K562 (cell line): ENCODE data around the gene RFESD. TPM values are rescaled to one million over a fixed set of nuclear protein-coding genes. Genes with fewer than 3 reads are reported as not detected.
A peak's percentile ranks its signal among the peaks of the same experiment; 100 is the strongest.

Experiments
- ATAC-seq: fragments of 200-7000 bp; cut with Tn5 transposase; 3 replicates; pipeline ENCODE4 v1.9.1; 2020; ENCODE audit warnings: moderate library complexity
- BruUV-seq: library from RNA; stranded (reverse); fragments of 400-500 nt; replicated peaks from 2 replicates; lab custom pipeline; 2021; lab: Mats Ljungman, UMichigan
- CTCF ChIA-PET: fragments of 300-600 bp; formaldehyde crosslinking; extraction: SDS; loops from one replicate; lab custom pipeline; 2021; ENCODE audit warnings: low intra/inter-chr PET ratio; lab: Yijun Ruan, JAX
- POLR2A ChIA-PET: fragments of 300-600, 350-650 bp; sonication (Branson Sonifier 250); formaldehyde crosslinking; extraction: SDS; loops from one replicate; lab custom pipeline; 2021; ENCODE audit warnings: antibody characterized with exemption, inconsistent platforms; lab: Yijun Ruan, JAX
- DNase-seq, 4 experiments: peaks; one replicate each; pipeline versions ENCODE4 v3.0.0 to v3.0.0-alpha.2; 2011 to 2018; ENCODE audit warnings: low spot score in 3 of 4, mixed read lengths in 3 of 4; ENCODE audit errors: extremely low read depth in 1 of 4
- FAIRE-seq: peaks from 2 replicates; lab custom pipeline; 2011; peaks lifted over from hg19 to GRCh38; lab: Jason Lieb, UNC
- H2AFZ ChIP-seq: 2 replicates; pipeline ENCODE4 v1.6.0; 2011; ENCODE audit warnings: low read depth, low read length, control low read depth, inconsistent platforms
- H3K27ac ChIP-seq: fragments of 200-600 bp; 3 replicates; pipeline ENCODE4 v1.8.0; 2011; ENCODE audit warnings: low read depth, mild to moderate bottlenecking, control low read depth, inconsistent platforms, low read length, moderate library complexity, mixed read lengths; ENCODE audit errors: extremely low read depth
- H3K27me3 ChIP-seq, 2 experiments: fragments of 300-600 bp in 1 of 2; 2 replicates in 1 of 2; 3 replicates in 1 of 2; pipeline versions ENCODE4 v1.6.0 to v1.8.0; 2011; ENCODE audit warnings: inconsistent platforms in 2 of 2, low read length in 2 of 2, mild to moderate bottlenecking in 1 of 2, mixed read lengths in 1 of 2, moderate library complexity in 1 of 2; ENCODE audit not compliant: control insufficient read depth in 2 of 2, insufficient read depth in 2 of 2
- H3K36me3 ChIP-seq: fragments of 300-600 bp; 3 replicates; pipeline ENCODE4 v1.8.0; 2011; ENCODE audit warnings: mild to moderate bottlenecking, low read length, inconsistent platforms; ENCODE audit not compliant: control insufficient read depth, insufficient read depth
- H3K4me1 ChIP-seq, 2 experiments: fragments of 200-600 bp in 1 of 2; replicated peaks in 1 of 2; 2 replicates in 1 of 2; 3 replicates in 1 of 2; pipeline versions ENCODE4 v1.5.1 to v1.8.0; 2011; ENCODE audit warnings: inconsistent platforms in 2 of 2, low read length in 2 of 2, mild to moderate bottlenecking in 1 of 2, mixed read lengths in 1 of 2, moderate library complexity in 1 of 2; ENCODE audit not compliant: control insufficient read depth in 2 of 2, insufficient read depth in 2 of 2
- H3K4me2 ChIP-seq: 2 replicates; pipeline ENCODE4 v1.6.1; 2011; ENCODE audit warnings: low read length, control low read depth, inconsistent platforms, mixed read lengths; ENCODE audit not compliant: insufficient read depth
- H3K4me3 ChIP-seq: fragments of 200-600 bp; sonication (generic), shearing (Covaris generic); 2 replicates; pipeline ENCODE4 v1.5.1; 2016; ENCODE audit warnings: control low read depth, inconsistent platforms
- H3K79me2 ChIP-seq: fragments of 200-600 bp; 3 replicates; pipeline ENCODE4 v1.8.0; 2011; ENCODE audit warnings: low read length, inconsistent platforms; ENCODE audit not compliant: control insufficient read depth, insufficient read depth
- H3K9ac ChIP-seq, 2 experiments: 2 replicates each; pipeline versions ENCODE4 v1.6.0 to v1.6.1; 2011; ENCODE audit warnings: low read depth in 2 of 2, low read length in 2 of 2, control low read depth in 1 of 2, inconsistent platforms in 1 of 2, mild to moderate bottlenecking in 1 of 2, mixed read lengths in 1 of 2; ENCODE audit not compliant: insufficient read depth in 1 of 2
- H3K9me1 ChIP-seq: one replicate; pipeline ENCODE4 v1.6.0; 2011; ENCODE audit warnings: inconsistent platforms, mild to moderate bottlenecking, low read length, moderate library complexity; ENCODE audit not compliant: control insufficient read depth, insufficient read depth
- H3K9me3 ChIP-seq: replicated peaks from 2 replicates; pipeline ENCODE4 v1.5.1; 2011; ENCODE audit warnings: low read depth, low read length, inconsistent platforms; ENCODE audit not compliant: control insufficient read depth, insufficient read depth
- H4K20me1 ChIP-seq: replicated peaks from 2 replicates; pipeline ENCODE4 v1.6.1; 2011; ENCODE audit warnings: low read length, inconsistent platforms, mixed read lengths; ENCODE audit not compliant: control insufficient read depth, insufficient read depth
- ZBTB33 ChIP-seq: sonication (generic); formaldehyde crosslinking; IDR thresholded peaks from 2 replicates; pipeline ENCODE4 v1.8.1; 2023; ENCODE audit warnings: mild to moderate bottlenecking, missing genetic modification reagents
- ZFP1 ChIP-seq: fragments of 450-650 bp; formaldehyde crosslinking; IDR thresholded peaks from 2 replicates; pipeline ENCODE4 v1.4.0; 2020; ENCODE audit warnings: mild to moderate bottlenecking, mixed read lengths
- WGBS: fragments of 100-300 bp; shearing (Covaris generic); methylation state at CpG from one replicate; pipeline ENCODE4 v1.1.6; 2016; ENCODE audit warnings: low coverage, mixed read lengths; ENCODE audit not compliant: insufficient coverage; ENCODE audit errors: missing lambda C conversion rate; 5-methylcytosine and 5-hydroxymethylcytosine counted together
- in situ Hi-C: fragments of 300-500 bp; cut with MboI; formaldehyde crosslinking; loops from 4 replicates; pipeline ENCODE4 v1.15.0; 2018; ENCODE audit warnings: inconsistent platforms, mixed read lengths
- intact Hi-C: fragments of 100-400 bp; cut with micrococcal nuclease; formaldehyde crosslinking; loops from 2 replicates; pipeline ENCODE4 v1.14.2; 2022
- polyA plus RNA-seq, 8 experiments: library from polyadenylated mRNA; depleted of rRNA in 4 of 8; stranded (reverse) in 5 of 8; unstranded in 3 of 8; fragments of >200 nt; fragmentation: Nextera tagmentation in 2 of 8; fragmentation: Illumina TruSeq in 1 of 8; extraction: Ambion mirVana in 2 of 8; extraction: Trizol in 1 of 8; gene quantifications; 2 replicates each; pipeline versions ENCODE4 v1.2.1 to v1.2.3, GENCODE V29; 2011 to 2014; ENCODE audit warnings: inconsistent platforms in 1 of 8, missing spikeins in 1 of 8
- total RNA-seq, 7 experiments: library from RNA; depleted of rRNA in 6 of 7; stranded (reverse); fragments of >200 nt in 6 of 7; fragmentation: Illumina TruSeq in 2 of 7; extraction: Trizol in 2 of 7; gene quantifications; 2 replicates each; pipeline versions ENCODE4 v1.2.1 to v1.2.3, GENCODE V29; 2011 to 2021; ENCODE audit warnings: low replicate concordance in 1 of 7

The RFESD gene
- total and polyA plus RNA-seq, 9 of the 15 experiments (the other 6 are each of a cell fraction or from before 2014, with no cell fraction given): 62.3 to 600 (median 140) TPM

GRCh38 chr5:95620030-95620869 lies 26.3 kb upstream of the RFESD start, which contains the start of gene GPR150:
Gene GPR150, plus strand, starts transcription at chr5:95620087. Its CDS starts 189 bp downstream, at chr5:95620276.
- in situ Hi-C loops: no loop called here
- no peak for ATAC-seq
- no peaks in the 10 kb centered on the region for H3K79me2 ChIP-seq
- intact Hi-C loops: no loop called here
- CTCF ChIA-PET: no interaction called here
- H4K20me1 ChIP-seq: no peaks in the 10 kb centered on the region
- H3K4me2 ChIP-seq: no peak within 1 kb of the TSS
- FAIRE-seq: no peak
- H3K9me3 ChIP-seq: no peaks in the 10 kb centered on the region
- no peak for DNase-seq
- H3K9ac ChIP-seq: no peak within 1 kb of the TSS
- H3K4me1 ChIP-seq: no peaks in the 10 kb centered on the region
- H2AFZ ChIP-seq: peak within 1 kb of the TSS; percentile 2; the same call in 1 of the 2 replicates
- H3K27ac ChIP-seq: no peak within 1 kb of the TSS
- H3K4me3 ChIP-seq: no peak within 1 kb of the TSS
- H3K36me3 ChIP-seq: no peaks in the 10 kb centered on the region
- no peaks in the 10 kb centered on the region for H3K27me3 ChIP-seq
- POLR2A ChIA-PET: no interaction called here
- BruUV-seq: no TSS peak
- no peaks in the 10 kb centered on the region for H3K9me1 ChIP-seq
- 91% methylated on average over 28 of the region's 85 CpGs for WGBS
- TF ChIP-seq ZBTB33: peak; percentile 67
- TF ChIP-seq ZFP1 (CRISPR knock-in tag): no peak
